Endothelial cell of umbilical vein (primary cell): ENCODE measurements around the gene HINT1. TPM values are rescaled to one million over a fixed set of nuclear protein-coding genes. Genes with fewer than 3 reads are reported as not detected.

Source experiments
- BruUV-seq: library from RNA; stranded (reverse); fragments of 400-500 nt; replicated peaks from 2 replicates; lab custom pipeline; 2021; lab: Mats Ljungman, UMichigan
- CTCF ChIA-PET: fragments of 300-600, 350-600 bp; sonication (Branson Sonifier 250); formaldehyde crosslinking; loops from one replicate; lab custom pipeline; 2021; ENCODE audit warnings: antibody characterized with exemption, inconsistent platforms; lab: Charles Lee
- POLR2A ChIA-PET: fragments of 300-600, 350-600 bp; sonication (Branson Sonifier 250); formaldehyde crosslinking; loops from one replicate; lab custom pipeline; 2021; ENCODE audit warnings: antibody characterized with exemption, inconsistent platforms; lab: Charles Lee
- DNase-seq: peaks from one replicate; pipeline ENCODE4 v3.0.0-alpha.2; 2011; ENCODE audit warnings: low read depth, low spot score
- FAIRE-seq: peaks from 2 replicates; lab custom pipeline; 2011; peaks lifted over from hg19 to GRCh38; lab: Jason Lieb, UNC
- H2AFZ ChIP-seq: 2 replicates; pipeline ENCODE4 v1.6.0; 2012; ENCODE audit warnings: low read depth, low read length, control low read depth, inconsistent platforms
- H3K27ac ChIP-seq: 2 replicates; pipeline ENCODE4 v1.5.1; 2011; ENCODE audit warnings: low read depth, mild to moderate bottlenecking, control low read depth, low read length, moderate library complexity; ENCODE audit not compliant: insufficient read depth
- H3K27me3 ChIP-seq, 2 experiments: 2 replicates each; pipeline versions ENCODE4 v1.6.0 to v1.6.1; 2011; ENCODE audit warnings: low read length in 2 of 2, mixed read lengths in 1 of 2; ENCODE audit not compliant: control insufficient read depth in 2 of 2, insufficient read depth in 2 of 2
- H3K36me3 ChIP-seq, 2 experiments: 2 replicates in 1 of 2; 3 replicates in 1 of 2; pipeline ENCODE4 v1.5.1; 2011; ENCODE audit warnings: low read length in 2 of 2, mild to moderate bottlenecking in 1 of 2, moderate library complexity in 1 of 2; ENCODE audit not compliant: control insufficient read depth in 2 of 2, insufficient read depth in 2 of 2; ENCODE audit errors: extremely low read depth in 1 of 2
- H3K4me1 ChIP-seq: 3 replicates; pipeline ENCODE4 v1.5.1; 2011; ENCODE audit warnings: mild to moderate bottlenecking, low read length; ENCODE audit not compliant: control insufficient read depth, insufficient read depth; ENCODE audit errors: extremely low read depth
- H3K4me2 ChIP-seq: 2 replicates; pipeline ENCODE4 v1.6.1; 2011; ENCODE audit warnings: low read length, control low read depth, mixed read lengths; ENCODE audit not compliant: insufficient read depth
- H3K4me3 ChIP-seq, 3 experiments: fragments of 200-600 bp in 1 of 3; sonication (generic), shearing (Covaris generic) in 1 of 3; replicated peaks in 1 of 3; 2 replicates each; pipeline ENCODE4 v1.5.1; 2011 to 2016; ENCODE audit warnings: control low read depth in 3 of 3, low read length in 3 of 3, mild to moderate bottlenecking in 2 of 3, inconsistent platforms in 1 of 3, low read depth in 1 of 3, moderate library complexity in 1 of 3; ENCODE audit not compliant: insufficient read depth in 1 of 3
- H3K79me2 ChIP-seq: 2 replicates; pipeline ENCODE4 v1.6.0; 2012; ENCODE audit warnings: low read length, inconsistent platforms; ENCODE audit not compliant: control insufficient read depth, insufficient read depth
- H3K9ac ChIP-seq: replicated peaks from 2 replicates; pipeline ENCODE3; 2011; ENCODE audit warnings: low read length, control low read depth; ENCODE audit not compliant: insufficient read depth; ENCODE audit errors: extremely low read depth
- H3K9me1 ChIP-seq: replicated peaks from 3 replicates; pipeline ENCODE4 v1.6.0; 2011; ENCODE audit warnings: mild to moderate bottlenecking, low read length; ENCODE audit not compliant: control insufficient read depth, insufficient read depth; ENCODE audit errors: extremely low read depth
- H3K9me3 ChIP-seq: replicated peaks from 2 replicates; pipeline ENCODE4 v1.5.1; 2012; ENCODE audit warnings: low read length, inconsistent platforms; ENCODE audit not compliant: control insufficient read depth, insufficient read depth
- H4K20me1 ChIP-seq: replicated peaks from 2 replicates; pipeline ENCODE3; 2011; ENCODE audit warnings: mild to moderate bottlenecking, low read length; ENCODE audit not compliant: control insufficient read depth, insufficient read depth; ENCODE audit errors: extremely low read depth
- JUN ChIP-seq: IDR thresholded peaks from 2 replicates; pipeline ENCODE4 v1.6.1; 2011; ENCODE audit warnings: borderline replicate concordance, low read depth; ENCODE audit not compliant: insufficient read length, insufficient read depth
- dilution Hi-C: fragments of 300-500 bp; cut with MboI; formaldehyde crosslinking; loops from one replicate; pipeline ENCODE4 v1.15.0; 2019; ENCODE audit warnings: low sequenced_read_pairs; ENCODE audit not compliant: extremely low pct_ligation_motif_present
- intact Hi-C: fragments of 100-400 bp; cut with micrococcal nuclease; formaldehyde crosslinking; loops from one replicate; pipeline ENCODE4 v1.10.0; 2022
- polyA plus RNA-seq, 4 experiments: library from polyadenylated mRNA; depleted of rRNA in 3 of 4; stranded (reverse) in 3 of 4; unstranded in 1 of 4; fragments of >200 nt; gene quantifications; 2 replicates each; pipeline versions ENCODE4 v1.2.1 to v1.2.3, GENCODE V29; 2011 to 2012; ENCODE audit warnings: missing spikeins in 1 of 4
- total RNA-seq: library from RNA; stranded (reverse); gene quantifications from 2 replicates; pipeline ENCODE4 v1.2.3, GENCODE V29; 2021
- TF ChIP-seq, protein P1 (sequence below), 2 donors: IDR thresholded peaks; 1 replicate in 1 of 2; 2 replicates in 1 of 2; pipeline ENCODE4 v1.5.1; 2011; ENCODE audit warnings: low read length in 2 of 2, mild to moderate bottlenecking in 2 of 2, moderate library complexity in 2 of 2, control low read depth in 1 of 2, inconsistent platforms in 1 of 2, low read depth in 1 of 2; ENCODE audit not compliant: insufficient read depth in 1 of 2; ENCODE audit errors: extremely low read depth in 1 of 2

HINT1 gene
- total and polyA plus RNA-seq, 2 donors (not counting 3 experiments of a cell fraction or from before 2014, with no cell fraction given): 221 to 423 TPM

DNA sequence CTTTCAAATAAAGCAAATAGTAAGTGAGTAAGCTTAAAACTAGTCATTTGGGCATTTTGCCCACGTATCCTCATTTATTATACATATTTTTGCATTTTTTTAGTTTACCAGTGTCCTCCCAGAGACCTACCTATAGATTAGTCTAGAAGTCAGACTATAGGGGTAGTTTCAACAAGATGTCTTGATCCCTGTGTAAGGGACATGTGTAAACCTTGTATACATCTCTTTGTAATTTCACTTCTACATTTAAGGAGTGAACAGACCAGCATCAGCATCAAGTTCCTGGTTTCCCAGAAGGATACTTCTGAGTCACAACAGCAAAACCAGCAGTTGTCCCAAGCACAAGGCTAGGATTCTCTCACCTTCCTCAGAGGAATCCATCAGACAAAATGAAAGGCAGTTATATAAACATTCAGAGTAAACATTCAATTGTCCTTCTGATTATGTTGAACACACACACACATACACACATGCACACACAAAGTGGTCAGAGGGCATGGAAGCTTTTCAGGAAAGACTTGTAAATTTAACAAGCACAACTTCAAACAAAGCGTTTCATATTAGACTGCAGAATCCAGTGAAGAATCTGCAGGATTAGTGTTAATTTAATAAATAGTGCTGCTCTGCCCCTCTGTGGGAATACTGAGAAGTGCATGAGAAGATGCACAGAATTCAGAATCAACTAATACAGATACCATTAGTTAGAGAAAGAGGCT lies 55.4 kb downstream of the HINT1 start:
- FAIRE-seq (peak; percentile 58), DNase-seq (peak; percentile 52)
- H3K27me3 ChIP-seq: peaks cover 0 to 2% of the 10 kb centered on the region in 2 experiments
- no peaks in the 10 kb centered on the region for H4K20me1 ChIP-seq
- H3K36me3 ChIP-seq: no peaks in the 10 kb centered on the region
- dilution Hi-C loops: no loop called here
- no peak for TF ChIP-seq JUN
- TF ChIP-seq, protein P1, sequence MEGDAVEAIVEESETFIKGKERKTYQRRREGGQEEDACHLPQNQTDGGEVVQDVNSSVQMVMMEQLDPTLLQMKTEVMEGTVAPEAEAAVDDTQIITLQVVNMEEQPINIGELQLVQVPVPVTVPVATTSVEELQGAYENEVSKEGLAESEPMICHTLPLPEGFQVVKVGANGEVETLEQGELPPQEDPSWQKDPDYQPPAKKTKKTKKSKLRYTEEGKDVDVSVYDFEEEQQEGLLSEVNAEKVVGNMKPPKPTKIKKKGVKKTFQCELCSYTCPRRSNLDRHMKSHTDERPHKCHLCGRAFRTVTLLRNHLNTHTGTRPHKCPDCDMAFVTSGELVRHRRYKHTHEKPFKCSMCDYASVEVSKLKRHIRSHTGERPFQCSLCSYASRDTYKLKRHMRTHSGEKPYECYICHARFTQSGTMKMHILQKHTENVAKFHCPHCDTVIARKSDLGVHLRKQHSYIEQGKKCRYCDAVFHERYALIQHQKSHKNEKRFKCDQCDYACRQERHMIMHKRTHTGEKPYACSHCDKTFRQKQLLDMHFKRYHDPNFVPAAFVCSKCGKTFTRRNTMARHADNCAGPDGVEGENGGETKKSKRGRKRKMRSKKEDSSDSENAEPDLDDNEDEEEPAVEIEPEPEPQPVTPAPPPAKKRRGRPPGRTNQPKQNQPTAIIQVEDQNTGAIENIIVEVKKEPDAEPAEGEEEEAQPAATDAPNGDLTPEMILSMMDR (IDR thresholded peaks at IDR 0.05; ENCODE audit: extremely low read depth in 1 of 2, insufficient read depth in 1 of 2, low read depth in 1 of 2, low read length in 2 of 2): peak; percentile 40 to 57
- no peak overlapping the region for H3K9ac ChIP-seq
- intact Hi-C loops: loop anchor here (1.0 to 5.0 kb wide), 5 partner anchors 238 to 1338 kb away; no protein-coding TSS in a partner anchor
- H3K4me1 ChIP-seq: no peaks in the 10 kb centered on the region
- no peaks in the 10 kb centered on the region for H3K9me3 ChIP-seq
- no peak overlapping the region for H3K4me3 ChIP-seq
- no peak overlapping the region for H3K27ac ChIP-seq
- no peak overlapping the region for H3K4me2 ChIP-seq
- no peak overlapping the region for H2AFZ ChIP-seq
- H3K9me1 ChIP-seq: no peaks in the 10 kb centered on the region
- CTCF ChIA-PET: interaction anchor here (0.6 to 3.0 kb wide), 6 partner anchors 10 to 1339 kb away, joined by 3 to 38 read pairs (median 9); no protein-coding TSS in a partner anchor
- H3K79me2 ChIP-seq: no peaks in the 10 kb centered on the region
- POLR2A ChIA-PET: no interaction called here
- BruUV-seq: no TSS peak

Other genes with a start within 250 kb of the HINT1 start
- 5.5 and 7.5 TPM in 2 replicates for gene LYRM7, start 5.7 kb upstream of the HINT1 start, total RNA-seq
- gene LYRM7, start 5.7 kb upstream of the HINT1 start, polyA plus RNA-seq: 0.88 and 1.1 TPM in 2 replicates
- gene CDC42SE2, start 98.8 kb upstream of the HINT1 start, total RNA-seq: 21.2 and 21.9 TPM in 2 replicates
- gene CDC42SE2, start 98.8 kb upstream of the HINT1 start, polyA plus RNA-seq: 10.7 and 14.7 TPM in 2 replicates